Activated T-helper 17 cell treated with anti-CD3 and anti-CD28 coated beads, Interleukin-2, amount 50 U/mL, for 72 hours (primary cell): ENCODE data around the gene PTPN22. TPM values are rescaled to one million over a fixed set of nuclear protein-coding genes. Genes with fewer than 3 reads are reported as not detected.

Experiments used
- ATAC-seq: fragments of 150-1000 bp; cut with Tn5 transposase; replicated peaks from 2 replicates; pipeline ENCODE4 v1.10.0; 2021; ENCODE audit warnings: mild to moderate bottlenecking, moderate library complexity
- H3K27ac Mint-ChIP-seq: one replicate; pipeline ENCODE4 v1.8.0; 2022; ENCODE audit warnings: mixed read lengths
- H3K27me3 Mint-ChIP-seq: one replicate; pipeline ENCODE4 v1.8.0; 2022; ENCODE audit warnings: mixed read lengths
- H3K36me3 Mint-ChIP-seq: one replicate; pipeline ENCODE4 v1.8.0; 2022; ENCODE audit warnings: low read depth, mild to moderate bottlenecking, mixed read lengths
- H3K4me1 Mint-ChIP-seq: one replicate; pipeline ENCODE4 v1.8.0; 2022; ENCODE audit warnings: mixed read lengths
- H3K4me3 Mint-ChIP-seq: one replicate; pipeline ENCODE4 v1.8.0; 2022; ENCODE audit warnings: mild to moderate bottlenecking, mixed read lengths
- H3K9me3 Mint-ChIP-seq: one replicate; pipeline ENCODE4 v1.8.0; 2022; ENCODE audit warnings: mixed read lengths
- total RNA-seq, 2 donors: library from RNA; stranded (reverse); gene quantifications; one replicate each; pipeline ENCODE4 v1.2.3, GENCODE V29; 2022

The PTPN22 gene
- total RNA-seq, 2 donors from 2014 or later: 55.9 to 70.1 TPM

GRCh38 chr1:113849072-113849471, 22.4 kb downstream of the PTPN22 start:
- peaks cover 88% of the 10 kb centered on the region for H3K36me3 Mint-ChIP-seq
- no peak for ATAC-seq
- H3K27ac Mint-ChIP-seq: no peak overlapping the region

GRCh38 chr1:113846391-113847035, 25.0 kb downstream of the PTPN22 start:
- H3K4me1 Mint-ChIP-seq: peaks cover 7% of the 10 kb centered on the region
- peaks cover 91% of the 10 kb centered on the region for H3K36me3 Mint-ChIP-seq
- ATAC-seq: no peak
- no peaks in the 10 kb centered on the region for H3K9me3 Mint-ChIP-seq
- no peaks in the 10 kb centered on the region for H3K27me3 Mint-ChIP-seq
- peak overlapping the region; percentile 29 for H3K27ac Mint-ChIP-seq
- no peak overlapping the region for H3K4me3 Mint-ChIP-seq

More at GRCh38 chr1:113849072-113849471, 22.4 kb downstream of the PTPN22 start:
- Mint-ChIP-seq H3K4me3 (no peak overlapping the region), H3K4me1 (peaks cover 9% of the 10 kb centered on the region), H3K27me3 (no peaks in the 10 kb centered on the region), H3K9me3 (no peaks in the 10 kb centered on the region)

- H3K4me3 Mint-ChIP-seq: no peak overlapping the region
- no peaks in the 10 kb centered on the region for H3K9me3 Mint-ChIP-seq
- peaks cover 86% of the 10 kb centered on the region for H3K36me3 Mint-ChIP-seq
- no peaks in the 10 kb centered on the region for H3K4me1 Mint-ChIP-seq
- ATAC-seq: no peak
- H3K27ac Mint-ChIP-seq: no peak overlapping the region
- no peaks in the 10 kb centered on the region for H3K27me3 Mint-ChIP-seq
Observed at GRCh38 chr1:113836534-113836933, 35.0 kb downstream of the PTPN22 start.

- Mint-ChIP-seq H3K9me3 (no peaks in the 10 kb centered on the region), H3K27ac (no peak overlapping the region), H3K27me3 (no peaks in the 10 kb centered on the region), H3K4me3 (no peak overlapping the region), H3K4me1 (no peaks in the 10 kb centered on the region), H3K36me3 (peaks cover 85% of the 10 kb centered on the region)
- ATAC-seq: no peak
Observed at GRCh38 chr1:113835686-113836290, 35.7 kb downstream of the PTPN22 start.

- H3K4me1 Mint-ChIP-seq: no peaks in the 10 kb centered on the region
- H3K9me3 Mint-ChIP-seq: no peaks in the 10 kb centered on the region
- H3K27ac Mint-ChIP-seq: no peak overlapping the region
- H3K27me3 Mint-ChIP-seq: no peaks in the 10 kb centered on the region
- H3K4me3 Mint-ChIP-seq: no peak overlapping the region
- peaks cover 81% of the 10 kb centered on the region for H3K36me3 Mint-ChIP-seq
- ATAC-seq: no peak
Observed at GRCh38 chr1:113834716-113835115, 36.8 kb downstream of the PTPN22 start.

- no peak for ATAC-seq
- H3K9me3 Mint-ChIP-seq: no peaks in the 10 kb centered on the region
- no peak overlapping the region for H3K27ac Mint-ChIP-seq
- H3K4me3 Mint-ChIP-seq: no peak overlapping the region
- no peaks in the 10 kb centered on the region for H3K27me3 Mint-ChIP-seq
- peaks cover 81% of the 10 kb centered on the region for H3K36me3 Mint-ChIP-seq
- H3K4me1 Mint-ChIP-seq: no peaks in the 10 kb centered on the region
Observed at GRCh38 chr1:113830039-113830438, 41.5 kb downstream of the PTPN22 start.

- ATAC-seq: peak; percentile 52
- H3K4me1 Mint-ChIP-seq: no peaks in the 10 kb centered on the region
- H3K4me3 Mint-ChIP-seq: no peak overlapping the region
- H3K27ac Mint-ChIP-seq: peak overlapping the region; percentile 61
- no peaks in the 10 kb centered on the region for H3K27me3 Mint-ChIP-seq
- no peaks in the 10 kb centered on the region for H3K9me3 Mint-ChIP-seq
- peaks cover 88% of the 10 kb centered on the region for H3K36me3 Mint-ChIP-seq
Observed at GRCh38 chr1:113821916-113822315, 49.6 kb downstream of the PTPN22 start.

- Mint-ChIP-seq H3K4me1 (no peaks in the 10 kb centered on the region), H3K27ac (no peak overlapping the region), H3K4me3 (no peak overlapping the region), H3K9me3 (no peaks in the 10 kb centered on the region), H3K27me3 (no peaks in the 10 kb centered on the region), H3K36me3 (peaks cover 82% of the 10 kb centered on the region)
- no peak for ATAC-seq
Observed at GRCh38 chr1:113818578-113818977, 52.9 kb downstream of the PTPN22 start.

- peaks cover 81% of the 10 kb centered on the region for H3K36me3 Mint-ChIP-seq
- H3K27ac Mint-ChIP-seq: peak overlapping the region; percentile 89
- no peaks in the 10 kb centered on the region for H3K9me3 Mint-ChIP-seq
Observed at GRCh38 chr1:113813218-113813617, 58.3 kb downstream of the PTPN22 start.

GRCh38 chr1:113812661-113813135, 58.8 kb downstream of the PTPN22 start:
- peak overlapping the region; percentile 87 for H3K4me3 Mint-ChIP-seq
- H3K4me1 Mint-ChIP-seq: peaks cover 15% of the 10 kb centered on the region
- peak; percentile 24 for ATAC-seq
- H3K27ac Mint-ChIP-seq: peak overlapping the region; percentile 89
- no peaks in the 10 kb centered on the region for H3K27me3 Mint-ChIP-seq
- no peaks in the 10 kb centered on the region for H3K9me3 Mint-ChIP-seq
- peaks cover 80% of the 10 kb centered on the region for H3K36me3 Mint-ChIP-seq

More at GRCh38 chr1:113813218-113813617, 58.3 kb downstream of the PTPN22 start:
- ATAC-seq: no peak
- no peaks in the 10 kb centered on the region for H3K27me3 Mint-ChIP-seq
- H3K4me3 Mint-ChIP-seq: peak overlapping the region; percentile 87
- H3K4me1 Mint-ChIP-seq: peaks cover 14% of the 10 kb centered on the region

GRCh38 chr1:113811888-113812660, 59.4 kb downstream of the PTPN22 start, which contains the start of gene RSBN1:
Gene RSBN1 (minus strand): TSS chr1:113812476. CDS start chr1:113812412, 64 bp downstream.
- H3K9me3 Mint-ChIP-seq: no peaks in the 10 kb centered on the region
- peak within 1 kb of the TSS; percentile 87 for H3K4me3 Mint-ChIP-seq
- no peaks in the 10 kb centered on the region for H3K27me3 Mint-ChIP-seq
- peak; percentile 92 for ATAC-seq
- peak within 1 kb of the TSS; percentile 89 for H3K27ac Mint-ChIP-seq
- peaks cover 15% of the 10 kb centered on the region for H3K4me1 Mint-ChIP-seq
- H3K36me3 Mint-ChIP-seq: peaks cover 80% of the 10 kb centered on the region

GRCh38 chr1:113811156-113811887, 60.2 kb downstream of the PTPN22 start:
- Mint-ChIP-seq H3K9me3 (no peaks in the 10 kb centered on the region), H3K4me3 (peak overlapping the region; percentile 87), H3K36me3 (peaks cover 80% of the 10 kb centered on the region), H3K27me3 (no peaks in the 10 kb centered on the region), H3K27ac (peak overlapping the region; percentile 89), H3K4me1 (peaks cover 15% of the 10 kb centered on the region)
- peak; percentile 29 for ATAC-seq

GRCh38 chr1:113809670-113810602, 61.6 kb downstream of the PTPN22 start:
- ATAC-seq: no peak
- Mint-ChIP-seq H3K36me3 (peaks cover 81% of the 10 kb centered on the region), H3K4me1 (peaks cover 21% of the 10 kb centered on the region), H3K27ac (peak overlapping the region; percentile 75), H3K27me3 (no peaks in the 10 kb centered on the region), H3K4me3 (peak overlapping the region; percentile 87), H3K9me3 (no peaks in the 10 kb centered on the region)
